Caco-2 (cell line): ENCODE results near the gene LRFN4. TPM values are rescaled to one million over a fixed set of nuclear protein-coding genes. Genes with fewer than 3 reads are reported as not detected.

Experiments
- BruUV-seq: library from RNA; stranded (reverse); fragments of 400-500 nt; replicated peaks from 2 replicates; lab custom pipeline; 2021; lab: Mats Ljungman, UMichigan
- CTCF ChIA-PET: fragments of 300-600 bp; sonication (Branson Sonifier 250); formaldehyde crosslinking; loops from one replicate; lab custom pipeline; 2022; ENCODE audit warnings: antibody characterized with exemption; lab: Charles Lee
- POLR2A ChIA-PET: fragments of 300-600 bp; sonication (Branson Sonifier 250); formaldehyde crosslinking; loops from one replicate; lab custom pipeline; 2022; ENCODE audit warnings: antibody characterized with exemption; lab: Charles Lee
- DNase-seq, 2 experiments: peaks; one replicate each; pipeline versions ENCODE4 v3.0.0 to v3.0.0-alpha.2; 2020 to 2022
- H3K27me3 ChIP-seq: replicated peaks from 2 replicates; pipeline ENCODE4 v1.6.0; 2011; ENCODE audit warnings: low read length; ENCODE audit not compliant: control insufficient read depth, insufficient read depth
- H3K36me3 ChIP-seq: 2 replicates; pipeline ENCODE4 v1.5.1; 2011; ENCODE audit warnings: low read length; ENCODE audit not compliant: control insufficient read depth, insufficient read depth
- H3K4me1 ChIP-seq: fragments of 250-450 bp; sonication (Bioruptor Pico); 2 replicates; pipeline ENCODE4 v1.5.1; 2020; ENCODE audit warnings: mild to moderate bottlenecking
- H3K4me3 ChIP-seq: 2 replicates; pipeline ENCODE4 v1.5.1; 2011; ENCODE audit warnings: low read depth, mild to moderate bottlenecking, control low read depth, low read length
- H3K9me3 ChIP-seq: fragments of 250-450 bp; sonication (Bioruptor Pico); 2 replicates; pipeline ENCODE4 v1.5.1; 2020; ENCODE audit warnings: mild to moderate bottlenecking, moderate library complexity
- H3K27ac Mint-ChIP-seq: one replicate; pipeline ENCODE4 v1.8.0; 2022; ENCODE audit warnings: mixed read lengths; ENCODE audit not compliant: unreplicated experiment
- H3K27me3 Mint-ChIP-seq: one replicate; pipeline ENCODE4 v1.8.0; 2022; ENCODE audit warnings: mixed read lengths; ENCODE audit not compliant: insufficient read depth, unreplicated experiment
- H3K36me3 Mint-ChIP-seq: one replicate; pipeline ENCODE4 v1.8.0; 2022; ENCODE audit warnings: mild to moderate bottlenecking, mixed read lengths; ENCODE audit not compliant: insufficient read depth, unreplicated experiment
- H3K4me1 Mint-ChIP-seq: one replicate; pipeline ENCODE4 v1.8.0; 2022; ENCODE audit warnings: low read depth, mixed read lengths; ENCODE audit not compliant: unreplicated experiment
- H3K4me3 Mint-ChIP-seq: one replicate; pipeline ENCODE4 v1.8.0; 2022; ENCODE audit warnings: mild to moderate bottlenecking, moderate library complexity, mixed read lengths; ENCODE audit not compliant: unreplicated experiment
- H3K9me3 Mint-ChIP-seq: one replicate; pipeline ENCODE4 v1.8.0; 2022; ENCODE audit warnings: mixed read lengths; ENCODE audit not compliant: unreplicated experiment
- CTCF ChIP-seq, 2 experiments: fragments of 200-600 bp in 1 of 2; IDR thresholded peaks; 1 replicate in 1 of 2; 2 replicates in 1 of 2; pipeline versions ENCODE4 v1.5.1 to v1.8.0; 2011 to 2022; ENCODE audit warnings: antibody characterized with exemption in 1 of 2, control low read depth in 1 of 2, inconsistent platforms in 1 of 2, low read depth in 1 of 2, low read length in 1 of 2, mild to moderate bottlenecking in 1 of 2, moderate library complexity in 1 of 2; ENCODE audit not compliant: insufficient read depth in 1 of 2, severe bottlenecking in 1 of 2, unreplicated experiment in 1 of 2
- intact Hi-C: fragments of 100-400 bp; cut with micrococcal nuclease; formaldehyde crosslinking; loops from one replicate; pipeline ENCODE4 v1.10.0; 2022; ENCODE audit not compliant: unreplicated experiment
- total RNA-seq: library from RNA; stranded (reverse); gene quantifications from 2 replicates; pipeline ENCODE4 v1.2.3, GENCODE V29; 2022

Gene LRFN4
- total RNA-seq, 1 experiment from 2014 or later: 14.1 TPM

GRCh38 chr11:66849501-66850234, 7.2 kb upstream of the LRFN4 start:
- POLR2A ChIA-PET: interaction anchor here (0.5 kb wide), 1 partner anchor 172 kb away, joined by 3 read pairs; no protein-coding TSS in a partner anchor
- intact Hi-C loops: no loop called here

GRCh38 chr11:66850235-66850587, 6.7 kb upstream of the LRFN4 start:
- H3K36me3 ChIP-seq: peaks cover 2% of the 10 kb centered on the region
- DNase-seq: no peak
- ChIA-PET CTCF (no interaction called here), POLR2A (no interaction called here)
- no peak for TF ChIP-seq CTCF (IDR thresholded peaks at IDR 0.05; ENCODE audit: insufficient read depth in 1 of 2, low read depth in 1 of 2, low read length in 1 of 2, severe bottlenecking in 1 of 2, unreplicated experiment in 1 of 2)
- no peaks in the 10 kb centered on the region for H3K27me3 ChIP-seq
- no TSS peak for BruUV-seq
- intact Hi-C loops: no loop called here
- peaks cover under 1% of the 10 kb centered on the region; the same call in 1 of the 2 replicates for H3K4me1 ChIP-seq
- H3K9me3 ChIP-seq: no peaks in the 10 kb centered on the region
- peaks cover 8% of the 10 kb centered on the region for H3K4me1 Mint-ChIP-seq
- H3K27ac Mint-ChIP-seq: no peak overlapping the region
- no peaks in the 10 kb centered on the region for H3K27me3 Mint-ChIP-seq
- H3K9me3 Mint-ChIP-seq: no peaks in the 10 kb centered on the region
- H3K36me3 Mint-ChIP-seq: peaks cover 37% of the 10 kb centered on the region
- H3K4me3 Mint-ChIP-seq: no peak overlapping the region
- H3K4me3 ChIP-seq: no peak overlapping the region

More at GRCh38 chr11:66849501-66850234, 7.2 kb upstream of the LRFN4 start:
- no peaks in the 10 kb centered on the region for H3K27me3 Mint-ChIP-seq
- no peaks in the 10 kb centered on the region for H3K9me3 Mint-ChIP-seq
- TF ChIP-seq CTCF (IDR thresholded peaks at IDR 0.05; ENCODE audit: insufficient read depth in 1 of 2, low read depth in 1 of 2, low read length in 1 of 2, severe bottlenecking in 1 of 2, unreplicated experiment in 1 of 2): no peak
- peaks cover 5% of the 10 kb centered on the region for H3K36me3 ChIP-seq
- no peaks in the 10 kb centered on the region for H3K9me3 ChIP-seq
- H3K4me3 ChIP-seq: no peak overlapping the region
- no TSS peak for BruUV-seq
- no peaks in the 10 kb centered on the region for H3K4me1 ChIP-seq
- CTCF ChIA-PET: no interaction called here
- no peak overlapping the region for H3K4me3 Mint-ChIP-seq
- peak in 1 of 2 experiments; percentile 43 for DNase-seq
- H3K4me1 Mint-ChIP-seq: peaks cover 8% of the 10 kb centered on the region
- H3K27me3 ChIP-seq: no peaks in the 10 kb centered on the region
- peaks cover 41% of the 10 kb centered on the region for H3K36me3 Mint-ChIP-seq
- no peak overlapping the region for H3K27ac Mint-ChIP-seq

- Histone ChIP-seq H3K27me3 (no peaks in the 10 kb centered on the region), H3K4me1 (peaks cover 5% of the 10 kb centered on the region), H3K36me3 (peaks cover 2% of the 10 kb centered on the region; the same call in 1 of the 2 replicates), H3K4me3 (no peak overlapping the region), H3K9me3 (no peaks in the 10 kb centered on the region)
- no peaks in the 10 kb centered on the region for H3K27me3 Mint-ChIP-seq
- H3K4me3 Mint-ChIP-seq: no peak overlapping the region
- peaks cover 36% of the 10 kb centered on the region for H3K36me3 Mint-ChIP-seq
- DNase-seq: peak in 1 of 2 experiments; percentile 45
- no peak for TF ChIP-seq CTCF (IDR thresholded peaks at IDR 0.05; ENCODE audit: insufficient read depth in 1 of 2, low read depth in 1 of 2, low read length in 1 of 2, severe bottlenecking in 1 of 2, unreplicated experiment in 1 of 2)
- CTCF ChIA-PET: no interaction called here
- no TSS peak for BruUV-seq
- H3K27ac Mint-ChIP-seq: no peak overlapping the region
- H3K4me1 Mint-ChIP-seq: peaks cover 8% of the 10 kb centered on the region
- intact Hi-C loops: no loop called here
- H3K9me3 Mint-ChIP-seq: no peaks in the 10 kb centered on the region
- POLR2A ChIA-PET: interaction anchor here (0.5 kb wide), 1 partner anchor 244 kb away, joined by 3 read pairs; no protein-coding TSS in a partner anchor
Observed at GRCh38 chr11:66850588-66851238, 6.2 kb upstream of the LRFN4 start.
